Keratinocyte (primary cell): ENCODE results near the gene TMEM218.

Source experiments
- CTCF ChIP-seq, 3 experiments: IDR thresholded peaks in 1 of 3; conservative IDR thresholded peaks in 1 of 3; optimal IDR thresholded peaks in 1 of 3; 2 replicates in 2 of 3; 3 replicates in 1 of 3; pipeline versions ENCODE3 to v1.5.1; 2011; ENCODE audit warnings: low read length in 3 of 3, mild to moderate bottlenecking in 3 of 3, moderate library complexity in 2 of 3, control low read depth in 1 of 3, inconsistent platforms in 1 of 3; ENCODE audit not compliant: insufficient read depth in 2 of 3; ENCODE audit errors: extremely low read depth in 1 of 3
- EZH2 ChIP-seq: IDR thresholded peaks from one replicate; pipeline ENCODE4 v1.6.1; 2012; ENCODE audit warnings: inconsistent platforms, mild to moderate bottlenecking, low read length, moderate library complexity

DNA sequence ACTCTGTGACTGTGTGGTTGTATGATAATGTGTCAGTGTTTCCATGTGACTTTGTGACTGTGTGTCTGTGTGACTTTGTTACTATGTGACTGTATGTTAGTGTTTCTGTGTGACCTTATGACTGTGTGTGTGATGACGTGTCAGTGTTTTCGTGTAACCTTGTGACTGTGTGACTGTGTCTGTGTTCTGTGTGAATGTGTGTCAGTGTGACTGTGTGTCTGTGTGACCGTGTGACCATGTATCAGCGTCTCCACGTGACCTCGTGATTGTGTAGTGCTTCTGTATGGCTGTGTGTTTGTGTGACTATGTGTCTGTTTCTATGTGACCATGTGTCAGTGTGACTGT lies 43.6 kb upstream of the TMEM218 start:
- no peak for TF ChIP-seq CTCF (optimal IDR thresholded peaks at IDR 0.05 in 1 of 3, IDR thresholded peaks at IDR 0.05 in 1 of 3, conservative IDR thresholded peaks at IDR 0.05 in 1 of 3; ENCODE audit: extremely low read depth in 1 of 3, insufficient read depth in 2 of 3, low read length in 3 of 3)
- TF ChIP-seq EZH2: no peak
